ENCODE measurements around the gene ETDC.

Gene ETDC

GRCh38 chrX:135347381-135348016 is 38.2 kb downstream of the ETDC start:
- DNase-seq: no peak

GRCh38 chrX:135354288-135354687 is 45.0 kb downstream of the ETDC start:
- no peak for DNase-seq

Data from COR-L47 (cell line).